Sigmoid colon (tissue), 7 donors: ENCODE data around the gene DARS1. TPM values are rescaled to one million over a fixed set of nuclear protein-coding genes. Genes with fewer than 3 reads are reported as not detected.
"Not testable (repeated sequence)": the region's sequence is repeated elsewhere in the genome, so short reads cannot be mapped to it uniquely, and the experiment has no call there.

ENCODE experiments used
- DNase-seq: peaks from one replicate; pipeline ENCODE4 v3.0.0-alpha.2; 2019
- H3K27ac ChIP-seq, 4 donors: fragments of 200-600 bp; sonication (generic); one replicate each; pipeline ENCODE4 v1.5.1; 2016 to 2019; ENCODE audit warnings: mild to moderate bottlenecking in 1 of 4
- H3K27me3 ChIP-seq, 3 donors: fragments of 200-600 bp; sonication (generic); one replicate each; pipeline ENCODE4 v1.5.1; 2019; ENCODE audit warnings: mild to moderate bottlenecking in 1 of 3
- H3K36me3 ChIP-seq, 4 donors: fragments of 200-600 bp; sonication (generic); one replicate each; pipeline ENCODE4 v1.5.1; 2016 to 2019
- H3K4me1 ChIP-seq, 4 donors: fragments of 200-600 bp; sonication (generic); one replicate each; pipeline ENCODE4 v1.5.1; 2017 to 2019
- H3K4me3 ChIP-seq, 4 donors: fragments of 200-600 bp; sonication (generic); one replicate each; pipeline ENCODE4 v1.5.1; 2017 to 2019; ENCODE audit warnings: mild to moderate bottlenecking in 2 of 4, moderate library complexity in 1 of 4
- H3K9me3 ChIP-seq, 4 donors: fragments of 200-600 bp in 3 of 4; sonication (generic) in 3 of 4; one replicate each; pipeline versions ENCODE4 v1.5.1 to v1.6.1; 2013 to 2019
- EP300 ChIP-seq, 4 donors: sonication (generic); formaldehyde crosslinking; IDR thresholded peaks; one replicate each; pipeline ENCODE4 v1.6.1; 2017; ENCODE audit warnings: antibody characterized with exemption in 4 of 4
- POLR2A ChIP-seq, 2 donors: fragments of 450-650 bp; IDR thresholded peaks; one replicate each; pipeline ENCODE4 v1.6.1; 2016; ENCODE audit warnings: antibody characterized with exemption in 2 of 2, mild to moderate bottlenecking in 2 of 2, moderate library complexity in 2 of 2
- POLR2AphosphoS5 ChIP-seq, 4 donors: sonication (generic); formaldehyde crosslinking; IDR thresholded peaks; one replicate each; pipeline ENCODE4 v1.6.1; 2017; ENCODE audit warnings: antibody characterized with exemption in 4 of 4
- WGBS, 2 donors: extraction: QIAGEN DNeasy Blood & Tissue Kit; methylation state at CpG; one replicate each; pipeline ENCODE4 v1.1.7; 2013; 5-methylcytosine and 5-hydroxymethylcytosine counted together
- intact Hi-C: fragments of 100-400 bp; cut with DNase I; formaldehyde crosslinking; loops from one replicate; pipeline ENCODE4 v1.15.1; 2023
- polyA plus RNA-seq, 3 donors: library from polyadenylated mRNA; stranded (reverse); fragments of 200-250 nt; gene quantifications; one replicate each; pipeline ENCODE4 v1.2.3, GENCODE V29; 2013
- total RNA-seq, 4 donors: library from RNA; depleted of rRNA; stranded (reverse); fragments of >200 nt; gene quantifications; one replicate each; pipeline ENCODE4 v1.1.0, GENCODE V29; 2016
- TF ChIP-seq, protein P1 (sequence below), 4 experiments: fragments of 450-650 bp in 3 of 4; fragments of 200-600 bp in 1 of 4; IDR thresholded peaks; one replicate each; pipeline ENCODE4 v1.5.1; 2016 to 2019; ENCODE audit warnings: antibody characterized with exemption in 4 of 4, mild to moderate bottlenecking in 3 of 4, moderate library complexity in 2 of 4
- donor health status: healthy with polysubstance abuse.
- donor health status: Bipolar disorder and iron deficiency.
- donor health status: healthy.

Gene DARS1
- total and polyA plus RNA-seq, 7 donors = 31.4 to 95.6 (median 77.3) TPM

DNA sequence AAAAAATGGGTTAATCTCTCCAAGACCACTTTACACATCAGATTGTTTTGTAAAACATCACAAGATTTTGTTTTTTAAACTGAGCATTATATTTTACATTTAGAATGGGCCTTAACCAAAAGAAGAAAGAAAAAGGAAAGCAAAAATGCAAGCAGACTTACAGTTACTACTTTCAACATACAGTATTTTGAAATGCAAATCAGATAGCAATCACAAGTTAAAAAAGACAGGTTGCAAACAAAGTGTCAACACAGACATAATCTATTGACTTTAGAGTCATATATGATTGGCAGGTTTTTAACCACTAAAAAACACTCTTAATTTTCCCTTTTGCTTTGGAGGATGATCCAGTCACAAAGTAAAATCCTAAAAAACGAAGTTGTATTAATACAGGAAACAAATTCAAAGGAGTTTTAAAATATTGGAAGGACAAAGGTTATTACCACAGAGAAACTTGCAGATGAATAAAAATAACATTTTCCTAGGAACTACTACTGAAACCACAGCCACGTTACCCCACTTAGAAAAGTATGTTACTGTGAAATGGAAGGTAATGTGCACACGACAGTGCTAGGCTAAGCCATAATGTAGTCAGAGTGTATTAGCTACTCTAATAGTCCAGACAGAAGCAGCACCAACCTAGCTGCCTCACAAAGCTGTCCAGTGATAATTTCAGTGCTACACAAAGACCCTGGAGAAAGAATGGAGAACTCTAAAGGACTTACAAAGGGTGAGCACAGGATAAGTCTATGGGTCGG is 22.9 kb downstream of the DARS1 start:
- 61 to 70% methylated on average over 4 of the region's 4 CpGs for WGBS, 2 donors
- H3K4me3 ChIP-seq = no peak overlapping the region
- no peaks in the 10 kb centered on the region for H3K27me3 ChIP-seq
- no peaks in the 10 kb centered on the region for H3K36me3 ChIP-seq
- no peaks in the 10 kb centered on the region for H3K4me1 ChIP-seq
- H3K27ac ChIP-seq = no peak overlapping the region
- H3K9me3 ChIP-seq = no peaks in the 10 kb centered on the region
- intact Hi-C loops = no loop called here
- no peak for DNase-seq
- TF ChIP-seq, protein P1, sequence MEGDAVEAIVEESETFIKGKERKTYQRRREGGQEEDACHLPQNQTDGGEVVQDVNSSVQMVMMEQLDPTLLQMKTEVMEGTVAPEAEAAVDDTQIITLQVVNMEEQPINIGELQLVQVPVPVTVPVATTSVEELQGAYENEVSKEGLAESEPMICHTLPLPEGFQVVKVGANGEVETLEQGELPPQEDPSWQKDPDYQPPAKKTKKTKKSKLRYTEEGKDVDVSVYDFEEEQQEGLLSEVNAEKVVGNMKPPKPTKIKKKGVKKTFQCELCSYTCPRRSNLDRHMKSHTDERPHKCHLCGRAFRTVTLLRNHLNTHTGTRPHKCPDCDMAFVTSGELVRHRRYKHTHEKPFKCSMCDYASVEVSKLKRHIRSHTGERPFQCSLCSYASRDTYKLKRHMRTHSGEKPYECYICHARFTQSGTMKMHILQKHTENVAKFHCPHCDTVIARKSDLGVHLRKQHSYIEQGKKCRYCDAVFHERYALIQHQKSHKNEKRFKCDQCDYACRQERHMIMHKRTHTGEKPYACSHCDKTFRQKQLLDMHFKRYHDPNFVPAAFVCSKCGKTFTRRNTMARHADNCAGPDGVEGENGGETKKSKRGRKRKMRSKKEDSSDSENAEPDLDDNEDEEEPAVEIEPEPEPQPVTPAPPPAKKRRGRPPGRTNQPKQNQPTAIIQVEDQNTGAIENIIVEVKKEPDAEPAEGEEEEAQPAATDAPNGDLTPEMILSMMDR (IDR thresholded peaks at IDR 0.05) = no peak
- TF ChIP-seq POLR2AphosphoS5 (IDR thresholded peaks at IDR 0.05) (no peak), EP300 (IDR thresholded peaks at IDR 0.05) (no peak), POLR2A (IDR thresholded peaks at IDR 0.05) (no peak)

DNA sequence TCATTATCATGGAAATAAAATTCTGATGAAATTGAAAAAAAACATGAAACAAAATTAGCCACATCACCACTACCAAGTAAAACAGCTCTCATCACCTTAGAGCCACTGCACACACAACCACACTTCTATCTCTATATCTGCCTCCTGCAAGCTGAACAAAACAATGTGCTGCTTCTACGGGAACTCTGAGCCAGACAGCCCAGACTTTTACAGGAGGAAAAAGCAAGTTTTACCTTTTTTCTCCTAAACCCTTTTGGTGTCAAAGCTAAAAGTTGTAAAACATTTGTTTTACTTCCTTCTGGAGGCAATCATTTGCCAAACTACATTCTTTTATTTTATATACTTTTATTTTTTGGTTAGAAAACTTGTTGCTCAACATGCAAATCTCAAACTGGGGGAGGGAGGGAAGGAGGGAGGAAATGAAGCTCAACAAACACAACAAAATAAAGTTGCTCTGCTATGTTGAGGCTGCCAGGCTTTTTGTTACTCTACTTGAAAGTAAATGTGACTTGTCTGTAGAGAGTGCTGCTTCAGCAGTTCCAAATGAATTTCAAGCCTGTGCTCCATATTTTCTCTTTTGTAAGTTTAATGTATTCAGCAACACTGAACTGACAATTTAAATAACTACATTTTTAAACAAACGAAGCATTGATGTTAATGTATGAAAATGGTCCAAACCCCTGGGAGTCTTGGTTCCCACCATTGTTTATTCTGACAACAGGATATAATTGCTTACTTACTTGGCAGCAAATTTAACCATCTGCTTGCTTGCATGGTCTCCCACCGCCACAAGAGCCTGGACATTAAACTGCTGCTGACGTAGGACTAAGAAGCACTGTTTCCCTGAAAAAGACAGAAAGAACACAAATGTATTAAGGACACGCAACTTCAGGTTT is 24.5 kb downstream of the DARS1 start:
- Histone ChIP-seq H3K4me3 (no peak overlapping the region), H3K9me3 (no peaks in the 10 kb centered on the region), H3K36me3 (no peaks in the 10 kb centered on the region), H3K27me3 (no peaks in the 10 kb centered on the region), H3K27ac (no peak overlapping the region), H3K4me1 (no peaks in the 10 kb centered on the region)
- DNase-seq = no peak
- WGBS, 2 donors = 61 to 66% methylated on average over 5 of the region's 5 CpGs
- TF ChIP-seq EP300 (IDR thresholded peaks at IDR 0.05) (no peak), POLR2AphosphoS5 (IDR thresholded peaks at IDR 0.05) (no peak), POLR2A (IDR thresholded peaks at IDR 0.05) (no peak)
- TF ChIP-seq, protein P1 (IDR thresholded peaks at IDR 0.05) = no peak
- intact Hi-C loops = no loop called here

DNA sequence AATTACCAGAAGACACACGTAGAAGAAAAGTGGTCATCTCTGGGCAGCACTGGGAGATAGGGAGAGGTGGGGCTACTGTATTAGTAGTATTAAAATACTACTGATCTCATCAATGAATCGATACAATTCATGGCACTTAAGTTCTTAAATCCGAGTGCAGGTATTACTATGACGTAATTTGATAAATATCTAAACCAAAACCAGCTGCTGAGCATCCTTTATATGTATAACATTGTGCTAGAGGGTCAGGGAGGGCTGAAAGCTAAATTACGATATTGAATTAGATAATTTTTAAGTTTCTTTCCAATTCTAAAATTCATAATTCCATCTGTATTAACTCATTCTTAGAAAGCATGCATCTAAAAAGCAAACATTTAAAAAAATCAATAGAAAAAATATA is 25.3 kb downstream of the DARS1 start:
- Histone ChIP-seq H3K9me3 (no peaks in the 10 kb centered on the region), H3K4me1 (no peaks in the 10 kb centered on the region), H3K27me3 (no peaks in the 10 kb centered on the region), H3K4me3 (no peak overlapping the region), H3K27ac (no peak overlapping the region), H3K36me3 (no peaks in the 10 kb centered on the region)
- DNase-seq = no peak
- WGBS, 2 donors = 79 to 86% methylated on average over 5 of the region's 5 CpGs
- intact Hi-C loops = no loop called here
- TF ChIP-seq POLR2A (IDR thresholded peaks at IDR 0.05) (no peak), EP300 (IDR thresholded peaks at IDR 0.05) (no peak), POLR2AphosphoS5 (IDR thresholded peaks at IDR 0.05) (no peak)
- TF ChIP-seq, protein P1 (IDR thresholded peaks at IDR 0.05) = no peak

DNA sequence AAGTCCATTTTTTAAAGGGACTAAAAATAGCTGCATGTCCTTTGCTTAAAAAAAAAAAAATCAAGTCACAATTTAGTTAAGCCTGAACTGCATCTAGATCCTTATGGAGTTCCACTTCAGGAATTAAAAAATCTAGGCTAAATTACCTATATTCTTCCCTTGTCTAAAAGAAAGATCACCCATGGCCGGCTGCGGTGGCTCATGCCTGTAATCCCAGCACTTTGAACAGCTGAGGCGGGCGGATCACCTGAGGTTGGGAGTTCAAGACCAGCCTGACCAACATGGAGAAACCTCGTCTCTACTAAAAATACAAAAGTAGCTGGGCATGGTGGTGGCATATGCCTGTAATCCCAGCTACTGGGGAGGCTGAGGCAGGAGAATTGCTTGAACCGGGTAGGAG is 26.5 kb downstream of the DARS1 start:
- H3K4me3 ChIP-seq, DNase-seq, intact Hi-C loops, H3K27me3 ChIP-seq, H3K4me1 ChIP-seq, H3K9me3 ChIP-seq, H3K36me3 ChIP-seq, H3K27ac ChIP-seq: not testable (repeated sequence)
- WGBS, 2 donors = 98 to 99% methylated on average over 6 of the region's 6 CpGs

DNA sequence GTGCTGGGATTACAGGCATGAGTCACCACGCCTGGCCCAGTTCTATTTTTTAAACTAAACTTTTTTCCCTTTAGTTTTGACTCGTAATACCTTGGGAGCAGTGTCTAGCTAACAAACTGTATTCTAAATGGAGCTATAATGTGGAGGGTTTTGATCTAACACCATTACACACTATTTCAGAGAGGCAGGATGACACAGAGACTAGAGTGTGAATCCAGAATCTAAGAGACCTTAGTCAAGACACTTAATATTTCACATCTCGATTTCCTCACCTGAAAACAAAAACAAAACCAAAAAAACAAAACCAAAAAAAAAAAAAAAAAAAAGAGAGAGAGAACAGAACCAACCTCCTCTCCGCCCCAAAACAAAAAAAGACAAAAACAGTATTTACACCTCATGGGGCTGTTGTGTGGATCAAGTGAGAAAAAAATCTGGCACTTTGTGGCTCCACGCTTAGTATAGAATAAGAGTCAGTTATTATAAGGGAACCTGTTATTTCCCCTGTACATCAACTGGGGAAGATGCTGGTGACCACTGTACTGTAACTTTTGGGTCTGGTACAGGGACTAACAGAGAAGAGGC is 31.3 kb downstream of the DARS1 start:
- intact Hi-C loops = no loop called here
- 78 to 95% methylated on average over 5 of the region's 5 CpGs for WGBS, 2 donors
- H3K27me3 ChIP-seq = no peaks in the 10 kb centered on the region
- peaks cover 0 to 17% (median 6%) of the 10 kb centered on the region in 4 donors for H3K4me1 ChIP-seq
- H3K27ac ChIP-seq = no peak overlapping the region
- no peak overlapping the region for H3K4me3 ChIP-seq
- DNase-seq = no peak
- TF ChIP-seq EP300 (IDR thresholded peaks at IDR 0.05) (no peak), POLR2AphosphoS5 (IDR thresholded peaks at IDR 0.05) (no peak), POLR2A (IDR thresholded peaks at IDR 0.05) (no peak)
- TF ChIP-seq, protein P1 (IDR thresholded peaks at IDR 0.05) = no peak
- no peaks in the 10 kb centered on the region for H3K36me3 ChIP-seq
- H3K9me3 ChIP-seq = no peaks in the 10 kb centered on the region
